K562 (cell line): Measurements from ENCODE around the gene C17orf113.

ENCODE experiments used
- CEBPB ChIP-seq: fragments of 450-650 bp; IDR thresholded peaks from 2 replicates; pipeline ENCODE4 v1.6.1; 2016; ENCODE audit warnings: missing genetic modification characterization, missing compliant biosample characterization
- NCOA1 ChIP-seq: fragments of 450-650 bp; IDR thresholded peaks from 2 replicates; pipeline ENCODE4 v1.6.1; 2016; ENCODE audit warnings: low read depth
- POLR2A ChIP-seq: fragments of 450-650 bp; conservative IDR thresholded peaks from 2 replicates; pipeline ENCODE4 v1.6.1; 2016
- POLR2G ChIP-seq: fragments of 200-400 bp; formaldehyde crosslinking; IDR thresholded peaks from 2 replicates; pipeline ENCODE4 v1.6.1; 2017; ENCODE audit warnings: low read depth, mild to moderate bottlenecking, antibody characterized with exemption, low read length, moderate library complexity
- RAD21 ChIP-seq, 2 experiments: fragments of 250-450 bp in 1 of 2; fragments of 450-650 bp in 1 of 2; sonication (Bioruptor Pico) in 1 of 2; formaldehyde crosslinking in 1 of 2; IDR thresholded peaks in 1 of 2; conservative IDR thresholded peaks in 1 of 2; 2 replicates each; pipeline versions ENCODE4 v1.4.0 to v1.8.0; 2020 to 2022; ENCODE audit warnings: mild to moderate bottlenecking in 2 of 2, moderate library complexity in 1 of 2
- SMARCC2 ChIP-seq: fragments of 450-650 bp; IDR thresholded peaks from 2 replicates; pipeline ENCODE4 v1.6.1; 2017; ENCODE audit warnings: antibody characterized with exemption, moderate library complexity, mild to moderate bottlenecking, low read depth
- ZNF197 ChIP-seq: fragments of 200-800 bp; sonication (Bioruptor generic); IDR thresholded peaks from 2 replicates; pipeline ENCODE4 v1.6.1; 2016; ENCODE audit warnings: low read depth, missing genetic modification characterization, missing compliant biosample characterization
- ZNF512 ChIP-seq: IDR thresholded peaks from 2 replicates; pipeline ENCODE4 v1.6.1; 2016; ENCODE audit warnings: missing genetic modification characterization, missing compliant biosample characterization
- TF ChIP-seq, protein P1 (sequence below): fragments of 450-650 bp; IDR thresholded peaks from one replicate; pipeline ENCODE4 v1.6.1; 2018; ENCODE audit warnings: mild to moderate bottlenecking, moderate library complexity; ENCODE audit not compliant: partially characterized antibody

- no peak for TF ChIP-seq CEBPB
- no peak for TF ChIP-seq RAD21 (CRISPR knock-in tag; conservative IDR thresholded peaks at IDR 0.05 in 1 of 2, IDR thresholded peaks at IDR 0.05 in 1 of 2)
- no peak for TF ChIP-seq ZNF197 (CRISPR knock-in tag)
- TF ChIP-seq POLR2A = no peak
- TF ChIP-seq, protein P1, sequence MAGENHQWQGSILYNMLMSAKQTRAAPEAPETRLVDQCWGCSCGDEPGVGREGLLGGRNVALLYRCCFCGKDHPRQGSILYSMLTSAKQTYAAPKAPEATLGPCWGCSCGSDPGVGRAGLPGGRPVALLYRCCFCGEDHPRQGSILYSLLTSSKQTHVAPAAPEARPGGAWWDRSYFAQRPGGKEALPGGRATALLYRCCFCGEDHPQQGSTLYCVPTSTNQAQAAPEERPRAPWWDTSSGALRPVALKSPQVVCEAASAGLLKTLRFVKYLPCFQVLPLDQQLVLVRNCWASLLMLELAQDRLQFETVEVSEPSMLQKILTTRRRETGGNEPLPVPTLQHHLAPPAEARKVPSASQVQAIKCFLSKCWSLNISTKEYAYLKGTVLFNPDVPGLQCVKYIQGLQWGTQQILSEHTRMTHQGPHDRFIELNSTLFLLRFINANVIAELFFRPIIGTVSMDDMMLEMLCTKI = no peak
- no peak for TF ChIP-seq NCOA1
- no peak for TF ChIP-seq POLR2G
- TF ChIP-seq SMARCC2 = no peak
- TF ChIP-seq ZNF512 (tag) = no peak
Observed at GRCh38 chr17:42087736-42088705, 37.6 kb upstream of the C17orf113 start.
